Esophagus muscularis mucosa (tissue), 3 donors: ENCODE results near the gene ESCO1.

Source experiments
- POLR2A ChIP-seq: fragments of 450-650 bp; IDR thresholded peaks from one replicate; pipeline ENCODE4 v1.6.1; 2017; ENCODE audit warnings: antibody characterized with exemption, moderate library complexity, mild to moderate bottlenecking, low read depth
- POLR2AphosphoS5 ChIP-seq, 2 donors: sonication (generic); formaldehyde crosslinking; IDR thresholded peaks; one replicate each; pipeline ENCODE4 v1.6.1; 2017; ENCODE audit warnings: antibody characterized with exemption in 2 of 2
- TF ChIP-seq, protein P1 (sequence below), 3 experiments: fragments of 200-600 bp in 2 of 3; fragments of 450-650 bp in 1 of 3; sonication (generic) in 2 of 3; IDR thresholded peaks; one replicate each; pipeline ENCODE4 v1.5.1; 2017 to 2019; ENCODE audit warnings: antibody characterized with exemption in 3 of 3, mild to moderate bottlenecking in 2 of 3, moderate library complexity in 1 of 3

DNA sequence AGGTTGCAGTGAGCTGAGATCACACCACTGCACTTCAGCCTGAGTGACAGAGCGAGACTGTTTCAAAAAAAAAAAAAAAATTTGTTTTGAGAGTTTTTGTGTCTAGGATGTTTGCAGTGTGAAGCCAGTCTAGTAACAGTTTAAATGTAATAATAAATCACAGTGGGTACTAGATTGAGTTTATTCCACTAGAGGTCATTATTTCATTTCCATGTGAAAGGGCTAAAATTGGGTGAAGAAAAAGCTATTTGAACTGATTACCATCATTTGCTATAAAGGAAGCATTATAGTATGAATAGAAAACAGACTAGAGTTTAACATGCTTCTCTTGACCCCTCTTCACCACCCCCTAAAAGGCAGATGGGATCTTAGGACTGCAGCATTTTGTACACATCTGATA lies 31.9 kb upstream of the ESCO1 start:
- TF ChIP-seq, protein P1, sequence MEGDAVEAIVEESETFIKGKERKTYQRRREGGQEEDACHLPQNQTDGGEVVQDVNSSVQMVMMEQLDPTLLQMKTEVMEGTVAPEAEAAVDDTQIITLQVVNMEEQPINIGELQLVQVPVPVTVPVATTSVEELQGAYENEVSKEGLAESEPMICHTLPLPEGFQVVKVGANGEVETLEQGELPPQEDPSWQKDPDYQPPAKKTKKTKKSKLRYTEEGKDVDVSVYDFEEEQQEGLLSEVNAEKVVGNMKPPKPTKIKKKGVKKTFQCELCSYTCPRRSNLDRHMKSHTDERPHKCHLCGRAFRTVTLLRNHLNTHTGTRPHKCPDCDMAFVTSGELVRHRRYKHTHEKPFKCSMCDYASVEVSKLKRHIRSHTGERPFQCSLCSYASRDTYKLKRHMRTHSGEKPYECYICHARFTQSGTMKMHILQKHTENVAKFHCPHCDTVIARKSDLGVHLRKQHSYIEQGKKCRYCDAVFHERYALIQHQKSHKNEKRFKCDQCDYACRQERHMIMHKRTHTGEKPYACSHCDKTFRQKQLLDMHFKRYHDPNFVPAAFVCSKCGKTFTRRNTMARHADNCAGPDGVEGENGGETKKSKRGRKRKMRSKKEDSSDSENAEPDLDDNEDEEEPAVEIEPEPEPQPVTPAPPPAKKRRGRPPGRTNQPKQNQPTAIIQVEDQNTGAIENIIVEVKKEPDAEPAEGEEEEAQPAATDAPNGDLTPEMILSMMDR (IDR thresholded peaks at IDR 0.05), result peak in 1 of 3 experiments; percentile 5
- TF ChIP-seq POLR2A (no peak), POLR2AphosphoS5 (IDR thresholded peaks at IDR 0.05) (no peak)
